GM12801 (cell line): ENCODE measurements around the gene RMI1.

Source experiments
- TF ChIP-seq, protein P1 (sequence below): IDR thresholded peaks from one replicate; pipeline ENCODE4 v1.5.1; 2011; ENCODE audit warnings: control low read depth; ENCODE audit not compliant: insufficient read length; ENCODE audit errors: extremely low read depth

The RMI1 gene

DNA sequence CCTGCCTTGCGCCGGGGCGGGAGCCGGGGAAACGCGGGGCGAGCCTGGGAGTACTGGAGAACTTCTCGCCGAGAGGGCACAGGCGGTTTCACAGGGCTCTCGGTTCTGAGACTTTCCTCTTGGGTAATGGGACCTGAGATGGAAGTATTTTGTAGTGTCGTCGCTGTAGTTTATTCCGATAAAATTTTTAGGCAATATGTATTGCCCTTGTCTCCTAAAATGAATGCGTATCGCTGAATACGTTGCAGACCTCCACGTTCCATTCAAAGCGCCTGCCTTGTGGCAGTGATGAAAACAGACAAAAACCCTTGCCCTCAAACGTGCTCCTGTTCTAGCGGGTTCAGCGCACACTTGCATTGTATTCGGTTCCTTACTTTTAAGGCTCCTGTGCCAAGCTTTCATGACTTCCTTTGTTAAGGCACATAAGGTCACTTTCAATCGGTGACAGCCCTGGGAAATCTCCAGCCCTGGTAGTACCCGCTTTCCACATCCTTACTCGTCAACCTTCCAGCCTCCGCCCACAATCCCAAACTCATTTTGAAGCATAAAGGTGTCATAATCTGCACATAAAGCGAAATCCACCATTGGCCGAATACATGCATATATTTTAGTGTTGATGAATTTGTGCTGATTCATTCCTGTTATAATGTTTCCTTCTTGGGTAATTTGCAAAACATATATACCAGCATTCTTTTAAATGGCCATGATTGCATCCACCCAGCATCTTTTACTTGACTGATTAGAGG lies 694 bp downstream of the RMI1 start:
- TF ChIP-seq, protein P1, sequence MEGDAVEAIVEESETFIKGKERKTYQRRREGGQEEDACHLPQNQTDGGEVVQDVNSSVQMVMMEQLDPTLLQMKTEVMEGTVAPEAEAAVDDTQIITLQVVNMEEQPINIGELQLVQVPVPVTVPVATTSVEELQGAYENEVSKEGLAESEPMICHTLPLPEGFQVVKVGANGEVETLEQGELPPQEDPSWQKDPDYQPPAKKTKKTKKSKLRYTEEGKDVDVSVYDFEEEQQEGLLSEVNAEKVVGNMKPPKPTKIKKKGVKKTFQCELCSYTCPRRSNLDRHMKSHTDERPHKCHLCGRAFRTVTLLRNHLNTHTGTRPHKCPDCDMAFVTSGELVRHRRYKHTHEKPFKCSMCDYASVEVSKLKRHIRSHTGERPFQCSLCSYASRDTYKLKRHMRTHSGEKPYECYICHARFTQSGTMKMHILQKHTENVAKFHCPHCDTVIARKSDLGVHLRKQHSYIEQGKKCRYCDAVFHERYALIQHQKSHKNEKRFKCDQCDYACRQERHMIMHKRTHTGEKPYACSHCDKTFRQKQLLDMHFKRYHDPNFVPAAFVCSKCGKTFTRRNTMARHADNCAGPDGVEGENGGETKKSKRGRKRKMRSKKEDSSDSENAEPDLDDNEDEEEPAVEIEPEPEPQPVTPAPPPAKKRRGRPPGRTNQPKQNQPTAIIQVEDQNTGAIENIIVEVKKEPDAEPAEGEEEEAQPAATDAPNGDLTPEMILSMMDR = no peak

DNA sequence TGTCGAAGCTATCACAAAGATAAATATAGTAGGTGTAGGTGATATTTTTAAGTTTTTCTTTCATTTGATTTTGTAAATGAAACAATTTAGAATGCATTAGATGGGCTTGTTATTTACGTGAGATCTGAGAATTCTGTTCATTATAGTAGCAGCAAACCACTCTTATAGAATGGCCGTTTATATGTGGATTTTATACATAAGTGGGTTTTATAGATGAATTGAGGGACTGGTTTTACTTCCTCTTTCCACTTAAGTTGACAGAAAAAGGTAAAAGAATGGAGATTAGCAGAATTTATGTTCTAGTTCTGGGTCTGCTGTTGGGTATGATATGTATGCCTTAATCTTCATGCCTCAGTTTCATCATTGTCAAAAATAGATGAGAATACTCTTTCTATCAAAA lies 5.6 kb downstream of the RMI1 start:
- TF ChIP-seq, protein P1 = no peak

DNA sequence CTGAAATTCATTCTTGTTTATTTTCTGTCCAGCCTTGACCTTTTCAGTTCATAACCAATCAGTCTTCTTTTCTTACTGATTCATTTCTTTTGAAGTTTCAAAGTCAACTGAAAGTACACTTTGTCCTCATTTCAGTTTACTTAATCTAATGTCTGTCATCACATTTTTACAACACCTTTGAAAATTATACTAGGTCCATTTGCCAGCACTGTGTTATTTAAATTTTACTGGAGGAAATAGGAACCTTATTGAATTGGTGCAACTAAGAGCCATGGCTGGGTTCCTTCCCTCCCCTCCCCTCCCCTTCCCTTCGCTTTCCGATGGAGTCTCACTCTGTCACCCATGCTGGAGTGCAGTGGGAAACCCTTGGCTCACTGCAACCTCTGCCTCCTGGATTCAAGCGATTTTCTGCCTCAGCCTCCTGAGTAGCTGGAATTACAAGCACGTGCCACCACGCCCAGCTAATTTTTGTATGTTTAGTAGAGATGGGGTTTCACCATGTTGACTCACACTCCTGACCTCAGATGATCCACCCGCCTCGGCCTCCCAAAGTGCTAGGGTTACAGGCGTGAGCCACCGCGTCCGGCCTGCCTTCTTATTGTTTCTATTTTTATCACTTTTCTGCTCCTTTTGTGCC lies 6.3 kb downstream of the RMI1 start:
- TF ChIP-seq, protein P1 = no peak

DNA sequence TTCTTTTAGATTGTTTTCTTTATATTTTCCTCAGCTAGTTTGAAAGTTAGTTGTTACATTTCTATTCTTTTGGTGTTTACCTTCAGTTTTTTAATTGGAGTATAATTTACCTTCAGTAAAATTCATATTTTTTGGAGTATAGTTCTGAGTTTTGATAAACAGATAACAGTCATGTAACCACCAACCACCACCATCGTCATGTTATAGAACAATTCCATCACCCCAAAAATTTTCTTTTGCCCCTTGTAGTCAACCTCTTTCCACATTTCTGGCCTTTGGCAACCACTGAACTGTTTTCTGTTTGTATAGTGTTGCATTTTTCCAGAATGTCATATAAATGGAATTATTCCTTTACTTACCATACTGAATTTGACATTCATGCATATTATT lies 6.8 kb downstream of the RMI1 start:
- TF ChIP-seq, protein P1 = no peak

- TF ChIP-seq, protein P1 = no peak
These were observed 7.8 kb downstream of the RMI1 start for GRCh38 chr9:83988411-83988810.

- TF ChIP-seq, protein P1 = no peak
These were observed 10.8 kb downstream of the RMI1 start for GRCh38 chr9:83991355-83991754.

DNA sequence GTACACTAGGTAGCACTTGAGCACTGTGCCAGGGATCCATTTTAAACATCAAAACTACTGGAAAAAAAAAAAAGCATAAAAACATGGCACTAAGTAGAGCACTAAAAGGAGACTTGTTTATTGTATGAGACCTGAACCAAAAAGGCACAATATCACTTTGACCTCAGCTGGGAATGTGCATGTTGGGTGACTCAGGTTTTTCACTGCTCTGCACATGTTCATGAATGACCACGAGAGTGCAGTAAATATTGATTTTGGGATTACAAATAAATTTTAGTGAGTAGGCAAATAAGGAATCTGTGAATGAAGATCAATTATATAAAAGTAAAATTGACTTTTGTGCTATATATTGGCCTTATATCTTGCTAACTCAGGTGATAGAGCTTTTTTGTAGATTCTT lies 11.8 kb downstream of the RMI1 start:
- TF ChIP-seq, protein P1 = no peak
